Stimulated activated naive B cell treated with anti-CD40 and anti-IgM and Interleukin-4, amounts not matched to agents 10 μg/mL and 1 μg/mL and 100 μg/mL, for 72 hours (primary cell): ENCODE results near the gene GSTK1.
A peak's percentile ranks its signal among the peaks of the same experiment; 100 is the strongest.

Experiments used
- ATAC-seq, 2 donors: fragments of 150-1000 bp; cut with Tn5 transposase; replicated peaks; 2 replicates each; pipeline ENCODE4 v1.10.0; 2021; ENCODE audit warnings: moderate library complexity in 1 of 2
- DNase-seq: peaks from one replicate; pipeline ENCODE4 v3.0.0; 2021
- H3K27ac Mint-ChIP-seq: one replicate; pipeline ENCODE4 v1.8.0; 2022; ENCODE audit warnings: mild to moderate bottlenecking, mixed read lengths
- H3K27me3 Mint-ChIP-seq, 2 donors: one replicate each; pipeline ENCODE4 v1.8.0; 2022; ENCODE audit warnings: mixed read lengths in 2 of 2
- H3K36me3 Mint-ChIP-seq, 2 donors: one replicate each; pipeline ENCODE4 v1.8.0; 2022; ENCODE audit warnings: mixed read lengths in 2 of 2, mild to moderate bottlenecking in 1 of 2
- H3K4me1 Mint-ChIP-seq, 2 donors: one replicate each; pipeline ENCODE4 v1.8.0; 2022; ENCODE audit warnings: mixed read lengths in 2 of 2, mild to moderate bottlenecking in 1 of 2
- H3K4me3 Mint-ChIP-seq, 2 donors: one replicate each; pipeline ENCODE4 v1.8.0; 2022; ENCODE audit warnings: mild to moderate bottlenecking in 2 of 2, mixed read lengths in 2 of 2, moderate library complexity in 1 of 2
- H3K9me3 Mint-ChIP-seq, 2 donors: one replicate each; pipeline ENCODE4 v1.8.0; 2022; ENCODE audit warnings: mixed read lengths in 2 of 2, mild to moderate bottlenecking in 1 of 2

Gene GSTK1

DNA sequence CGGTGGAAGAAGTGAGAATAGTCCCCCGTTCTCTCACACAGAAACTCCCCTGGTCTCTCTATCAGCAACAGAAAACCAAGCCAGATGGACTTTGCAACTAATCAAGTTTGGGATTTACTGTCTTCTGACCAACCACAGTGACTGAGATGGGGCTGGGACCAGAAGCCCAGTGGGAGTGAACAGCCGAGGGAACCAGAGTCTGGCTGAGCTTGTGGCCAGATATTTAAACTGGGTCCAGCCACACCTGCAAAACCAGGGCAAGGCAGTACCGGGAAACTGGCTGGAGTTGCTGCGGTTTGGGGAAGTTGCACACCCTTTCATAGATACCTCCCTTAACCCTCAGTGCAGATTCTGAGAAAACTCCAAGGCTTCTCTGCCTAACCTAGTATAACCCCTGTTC is 6.0 kb downstream of the GSTK1 start:
- H3K4me3 Mint-ChIP-seq, result no peak overlapping the region
- DNase-seq (no peak), ATAC-seq (no peak)
- H3K9me3 Mint-ChIP-seq, result no peaks in the 10 kb centered on the region
- peaks cover 12 to 27% of the 10 kb centered on the region in 2 donors for H3K4me1 Mint-ChIP-seq
- H3K36me3 Mint-ChIP-seq, result peaks cover 27 to 57% of the 10 kb centered on the region in 2 donors
- no peak overlapping the region for H3K27ac Mint-ChIP-seq
- H3K27me3 Mint-ChIP-seq, result no peaks in the 10 kb centered on the region

DNA sequence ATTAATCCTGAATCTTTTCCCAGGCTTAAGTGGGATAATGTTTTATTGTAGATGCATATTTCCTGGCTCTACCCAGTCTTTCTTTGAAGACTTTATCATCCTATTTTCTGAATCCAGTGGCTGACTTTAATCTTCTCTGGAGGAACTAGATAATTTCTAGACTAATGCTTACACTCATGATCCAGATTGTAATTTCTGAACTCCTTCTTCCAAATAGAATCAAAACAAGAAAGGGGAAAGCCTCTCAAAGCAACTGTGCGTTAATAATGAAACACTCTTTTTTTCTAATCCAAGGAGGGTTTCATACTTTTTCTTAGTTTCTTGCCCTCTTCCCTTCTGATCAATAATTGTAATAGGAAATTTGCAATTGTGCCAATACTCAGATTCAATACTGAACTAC is 8.0 kb downstream of the GSTK1 start:
- H3K27ac Mint-ChIP-seq, result no peak overlapping the region
- H3K4me1 Mint-ChIP-seq, result peaks cover 1 to 13% of the 10 kb centered on the region in 2 donors
- no peak overlapping the region for H3K4me3 Mint-ChIP-seq
- H3K9me3 Mint-ChIP-seq, result no peaks in the 10 kb centered on the region
- H3K36me3 Mint-ChIP-seq, result peaks cover 15 to 42% of the 10 kb centered on the region in 2 donors
- DNase-seq (no peak), ATAC-seq (no peak)
- no peaks in the 10 kb centered on the region for H3K27me3 Mint-ChIP-seq

DNA sequence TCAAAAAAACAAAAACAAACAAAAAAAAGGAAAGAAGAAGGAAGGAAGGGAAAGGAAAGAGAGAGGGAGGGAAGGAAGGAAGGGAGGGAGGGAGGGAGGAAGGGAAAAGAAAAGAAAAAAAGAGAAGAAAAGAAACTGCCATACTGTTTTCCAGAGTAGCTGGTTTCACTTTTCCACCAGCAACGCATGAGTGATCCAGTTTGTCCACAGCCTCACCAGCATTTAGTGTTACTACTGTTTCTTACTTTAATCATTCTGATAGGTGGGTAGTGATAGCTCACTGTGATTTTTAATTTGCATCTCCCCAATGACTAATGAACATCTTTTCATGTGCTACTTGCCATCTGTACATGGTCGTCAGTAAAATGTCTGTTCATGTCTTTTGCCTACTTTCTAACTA is 9.6 kb downstream of the GSTK1 start:
- Mint-ChIP-seq H3K9me3 (no peaks in the 10 kb centered on the region), H3K4me3 (no peak overlapping the region), H3K36me3 (peaks cover 14 to 32% of the 10 kb centered on the region in 2 donors), H3K27ac (no peak overlapping the region), H3K27me3 (no peaks in the 10 kb centered on the region), H3K4me1 (peaks cover 1 to 11% of the 10 kb centered on the region in 2 donors)
- no peak for ATAC-seq
- DNase-seq, result no peak

DNA sequence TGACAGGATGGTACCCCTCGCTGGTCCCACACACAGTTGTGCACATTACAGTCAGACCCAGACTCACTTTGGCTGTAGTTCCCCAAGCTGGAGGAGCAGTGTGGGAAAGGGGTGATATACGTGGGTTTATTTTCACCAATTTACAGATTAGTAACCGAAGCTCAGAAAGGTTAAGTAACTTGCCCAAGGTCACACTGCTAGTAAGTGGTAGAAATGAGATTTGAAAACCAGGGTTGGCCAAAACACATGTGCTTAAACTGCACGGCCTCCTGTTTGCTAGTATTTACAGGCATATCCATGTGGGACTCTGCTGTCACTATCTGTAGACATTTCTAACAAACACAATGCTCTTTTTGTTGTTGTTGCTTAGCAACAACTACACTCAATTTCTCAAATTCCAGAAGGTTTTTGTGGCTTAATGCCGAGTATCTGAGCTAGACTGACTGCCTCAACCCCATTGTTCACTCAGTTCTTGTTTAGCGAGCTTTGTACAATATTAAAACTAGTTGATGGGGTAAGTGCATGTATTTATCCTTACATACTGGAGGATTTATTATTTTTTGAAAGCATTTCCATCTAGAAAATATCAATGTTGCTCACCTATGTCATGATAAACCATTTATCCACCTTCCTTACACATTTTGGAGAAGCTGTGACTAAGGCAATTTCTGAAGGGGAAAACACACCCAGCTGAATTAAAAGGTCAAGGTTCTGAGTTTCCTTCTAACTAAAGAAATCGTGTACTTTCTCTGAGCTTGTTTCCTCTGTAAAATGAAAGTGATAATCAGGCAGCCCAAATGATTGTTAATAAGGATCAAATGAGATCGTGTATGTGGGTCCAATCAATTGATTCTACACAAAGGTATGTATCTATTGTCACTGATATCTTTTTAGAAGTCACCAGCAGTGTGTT is 16.2 kb downstream of the GSTK1 start:
- Mint-ChIP-seq H3K4me3 (peak overlapping the region; percentile 70 to 81), H3K4me1 (peaks cover 28 to 43% of the 10 kb centered on the region in 2 donors), H3K27me3 (no peaks in the 10 kb centered on the region), H3K9me3 (no peaks in the 10 kb centered on the region), H3K36me3 (no peaks in the 10 kb centered on the region), H3K27ac (peak overlapping the region; percentile 88)
- DNase-seq, result no peak
- peak; percentile 83 to 85 for ATAC-seq

DNA sequence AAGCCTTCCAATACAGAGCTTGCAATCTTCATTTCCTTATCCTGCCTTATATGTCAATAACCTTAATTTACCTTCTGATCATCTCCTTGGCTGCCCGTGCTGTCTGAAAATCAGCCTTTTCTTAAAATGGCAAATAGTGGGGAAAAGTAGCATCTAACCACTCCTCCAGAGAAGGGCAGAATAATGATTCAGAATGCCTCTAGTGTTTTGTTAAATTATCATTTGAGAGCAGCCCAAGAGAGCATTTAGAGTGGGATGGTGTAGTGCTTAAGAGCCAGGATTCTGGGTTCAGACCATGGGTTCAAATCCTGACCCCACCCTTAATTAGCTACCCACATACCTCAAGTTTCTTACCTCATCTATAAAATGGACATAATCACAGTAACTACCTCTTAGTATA is 16.9 kb downstream of the GSTK1 start:
- DNase-seq (no peak), ATAC-seq (peak; percentile 24 to 34)
- H3K4me1 Mint-ChIP-seq, result peaks cover 30 to 47% of the 10 kb centered on the region in 2 donors
- no peaks in the 10 kb centered on the region for H3K27me3 Mint-ChIP-seq
- H3K4me3 Mint-ChIP-seq, result peak overlapping the region; percentile 70 to 81
- H3K36me3 Mint-ChIP-seq, result peaks cover 0 to 5% of the 10 kb centered on the region in 2 donors
- no peaks in the 10 kb centered on the region for H3K9me3 Mint-ChIP-seq
- peak overlapping the region; percentile 88 for H3K27ac Mint-ChIP-seq

DNA sequence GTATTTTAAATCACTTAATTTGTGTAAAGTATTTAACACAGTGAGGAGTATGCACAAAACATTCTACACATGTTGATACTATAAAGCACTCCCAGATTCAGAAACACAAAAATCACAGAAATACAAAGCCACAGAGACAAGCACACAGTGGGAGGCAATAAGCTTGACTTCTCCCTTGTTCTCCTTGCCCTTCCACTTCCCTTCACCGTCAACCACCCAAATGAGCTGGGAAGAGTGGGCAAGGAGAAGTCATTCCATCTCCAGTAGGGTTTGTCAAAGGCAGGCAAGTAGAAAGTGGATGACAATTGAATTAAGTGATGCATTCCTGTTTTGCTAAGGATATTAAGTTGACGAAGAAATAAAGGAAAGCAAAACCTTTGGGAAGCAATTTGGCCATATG is 17.3 kb downstream of the GSTK1 start:
- ATAC-seq (no peak), DNase-seq (no peak)
- Mint-ChIP-seq H3K27me3 (no peaks in the 10 kb centered on the region), H3K9me3 (no peaks in the 10 kb centered on the region), H3K36me3 (peaks cover 0 to 5% of the 10 kb centered on the region in 2 donors), H3K4me3 (peak overlapping the region; percentile 70 to 81), H3K27ac (peak overlapping the region; percentile 78), H3K4me1 (peaks cover 30 to 47% of the 10 kb centered on the region in 2 donors)

DNA sequence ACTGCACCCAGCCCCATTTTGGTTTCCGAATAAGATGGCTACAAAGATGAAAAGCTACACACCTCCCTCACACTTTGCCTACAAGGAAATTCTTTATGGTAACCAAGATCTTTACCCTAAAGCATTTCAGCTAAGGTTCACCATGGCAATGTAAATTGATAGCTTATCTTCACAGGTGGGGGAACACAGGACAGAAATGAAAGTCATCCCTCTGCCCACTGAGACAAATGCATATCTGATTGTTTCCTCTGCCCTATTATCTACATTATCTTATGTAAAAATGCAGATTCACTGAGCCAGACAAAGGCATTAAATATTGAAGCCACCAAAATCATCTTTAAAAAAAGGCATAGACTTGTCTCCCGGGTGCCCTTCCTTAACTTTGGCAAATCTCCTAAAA is 18.3 kb downstream of the GSTK1 start:
- Mint-ChIP-seq H3K4me1 (peaks cover 30 to 47% of the 10 kb centered on the region in 2 donors), H3K4me3 (no peak overlapping the region), H3K27ac (no peak overlapping the region), H3K9me3 (no peaks in the 10 kb centered on the region), H3K27me3 (no peaks in the 10 kb centered on the region), H3K36me3 (peaks cover 0 to 5% of the 10 kb centered on the region in 2 donors)
- no peak for ATAC-seq
- no peak for DNase-seq

DNA sequence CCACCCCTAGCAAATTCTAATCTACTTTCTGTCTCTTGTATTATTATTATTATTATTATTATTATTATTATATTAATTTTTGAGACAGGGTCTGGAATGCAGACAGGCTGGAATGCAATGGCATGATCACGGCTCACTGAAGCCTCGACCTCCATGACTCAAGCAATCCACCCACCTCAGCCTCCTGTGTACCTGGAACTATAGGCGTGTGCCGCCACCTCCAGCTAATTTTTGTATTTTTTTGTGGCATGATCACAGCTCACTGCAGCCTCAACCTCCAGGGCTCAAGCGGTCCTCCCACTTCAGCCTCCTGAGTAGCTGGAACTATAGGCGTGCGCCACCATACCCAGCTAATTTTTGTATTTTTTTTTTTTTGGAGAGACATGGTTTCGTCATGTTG is 18.9 kb downstream of the GSTK1 start:
- H3K4me1 Mint-ChIP-seq, result peaks cover 30 to 47% of the 10 kb centered on the region in 2 donors
- peaks cover 0 to 2% of the 10 kb centered on the region in 2 donors for H3K9me3 Mint-ChIP-seq
- DNase-seq (no peak), ATAC-seq (no peak)
- H3K27ac Mint-ChIP-seq, result no peak overlapping the region
- no peak overlapping the region for H3K4me3 Mint-ChIP-seq
- no peaks in the 10 kb centered on the region for H3K27me3 Mint-ChIP-seq
- H3K36me3 Mint-ChIP-seq, result peaks cover 2 to 8% of the 10 kb centered on the region in 2 donors

DNA sequence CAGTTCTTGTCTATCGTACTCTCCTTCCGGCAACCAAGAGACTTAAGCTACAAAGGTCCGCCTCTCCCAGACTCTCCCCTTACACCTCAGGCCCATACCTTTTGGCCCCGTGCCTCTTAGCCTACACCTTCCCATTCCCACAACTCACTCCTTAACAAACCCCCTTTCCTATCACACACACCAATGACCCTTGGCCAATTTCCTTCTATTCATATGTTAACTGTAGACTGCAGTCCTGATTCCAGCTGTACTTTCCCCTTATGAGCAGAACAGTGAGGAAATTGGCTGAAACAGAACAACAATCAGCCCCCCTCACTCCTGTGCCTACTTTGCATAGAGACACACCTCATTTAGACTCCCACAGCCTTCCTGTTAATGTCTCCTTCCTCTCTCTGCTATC is 20.1 kb downstream of the GSTK1 start:
- H3K4me1 Mint-ChIP-seq, result peaks cover 34 to 53% of the 10 kb centered on the region in 2 donors
- peaks cover 2 to 12% of the 10 kb centered on the region in 2 donors for H3K36me3 Mint-ChIP-seq
- H3K27me3 Mint-ChIP-seq, result no peaks in the 10 kb centered on the region
- H3K4me3 Mint-ChIP-seq, result peak overlapping the region; percentile 8 to 26
- peaks cover 2 to 4% of the 10 kb centered on the region in 2 donors for H3K9me3 Mint-ChIP-seq
- DNase-seq (no peak), ATAC-seq (no peak)
- H3K27ac Mint-ChIP-seq, result peak overlapping the region; percentile 0

DNA sequence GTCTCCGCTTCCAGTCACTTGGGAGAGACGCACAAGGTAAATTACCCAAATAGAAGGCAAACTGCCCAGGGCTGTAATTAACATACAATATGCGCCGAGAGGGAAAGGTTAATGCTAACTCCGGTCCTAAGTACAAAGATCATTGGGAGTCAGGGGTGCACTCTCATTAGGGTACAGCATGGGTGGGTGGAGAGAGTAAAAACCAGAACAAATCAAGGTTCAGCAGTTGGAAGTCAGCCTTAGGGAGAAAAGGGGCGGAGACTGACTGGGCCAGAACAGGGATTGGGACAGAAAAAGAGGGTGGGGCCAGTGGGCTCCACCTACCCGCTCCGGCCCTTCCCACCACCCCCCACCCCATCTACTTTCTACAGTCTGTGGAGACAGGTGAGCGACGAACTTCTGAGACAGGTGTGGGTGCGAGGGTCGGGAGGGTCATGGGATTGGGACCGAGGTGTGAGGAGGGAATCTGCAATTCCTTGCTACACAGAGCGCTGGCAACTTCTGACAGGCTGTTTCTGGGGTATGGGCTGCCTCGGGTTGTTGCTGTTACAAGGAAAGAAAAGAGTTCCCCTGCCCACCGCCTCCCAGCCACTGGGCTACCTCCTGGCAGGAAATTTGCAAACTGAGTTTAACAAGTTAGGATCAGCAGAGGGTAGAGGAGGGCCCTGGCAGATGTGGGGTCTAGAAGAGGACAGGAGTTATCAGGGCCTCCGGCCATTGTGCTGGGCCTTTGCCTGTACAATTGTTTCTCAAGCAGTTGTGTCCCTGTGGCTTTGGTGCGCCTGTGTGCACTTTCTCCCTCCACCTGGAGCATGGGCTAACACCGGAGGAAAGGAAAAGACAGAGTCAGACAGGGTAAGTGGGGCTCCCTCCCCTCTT is 21.6 kb downstream of the GSTK1 start, which contains the start of gene TMEM139:
TMEM139 (plus strand) TSS at position 368 of the 879 bp plus-strand sequence. CDS start 1,000 bp downstream, outside the sequence.
- Mint-ChIP-seq H3K4me1 (peaks cover 32 to 50% of the 10 kb centered on the region in 2 donors), H3K27me3 (no peaks in the 10 kb centered on the region), H3K9me3 (peaks cover 2 to 4% of the 10 kb centered on the region in 2 donors), H3K27ac (peak within 1 kb of the TSS; percentile 70), H3K4me3 (peak within 1 kb of the TSS; percentile 8 to 26), H3K36me3 (peaks cover 3 to 18% of the 10 kb centered on the region in 2 donors)
- ATAC-seq, result no peak
- DNase-seq, result no peak

DNA sequence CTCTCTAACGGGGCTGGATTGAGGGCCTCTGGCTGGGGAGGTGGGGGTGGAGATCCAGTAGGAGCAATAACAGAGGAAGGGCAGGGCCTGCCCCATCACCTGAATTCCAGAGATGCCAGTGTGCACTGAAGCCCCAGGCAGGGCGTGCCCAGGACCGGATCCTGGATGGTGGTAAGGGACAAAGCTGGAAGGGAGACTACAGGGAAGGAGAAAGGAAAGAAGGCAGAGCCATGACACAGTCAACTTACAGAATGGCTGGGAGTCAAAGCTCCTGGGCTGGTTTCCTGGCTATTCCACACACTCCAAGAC is 22.2 kb downstream of the GSTK1 start:
- no peak for DNase-seq
- Mint-ChIP-seq H3K9me3 (peaks cover 2 to 4% of the 10 kb centered on the region in 2 donors), H3K4me3 (no peak overlapping the region), H3K4me1 (peaks cover 30 to 49% of the 10 kb centered on the region in 2 donors), H3K27me3 (no peaks in the 10 kb centered on the region), H3K27ac (no peak overlapping the region), H3K36me3 (peaks cover 3 to 20% of the 10 kb centered on the region in 2 donors)
- no peak for ATAC-seq

DNA sequence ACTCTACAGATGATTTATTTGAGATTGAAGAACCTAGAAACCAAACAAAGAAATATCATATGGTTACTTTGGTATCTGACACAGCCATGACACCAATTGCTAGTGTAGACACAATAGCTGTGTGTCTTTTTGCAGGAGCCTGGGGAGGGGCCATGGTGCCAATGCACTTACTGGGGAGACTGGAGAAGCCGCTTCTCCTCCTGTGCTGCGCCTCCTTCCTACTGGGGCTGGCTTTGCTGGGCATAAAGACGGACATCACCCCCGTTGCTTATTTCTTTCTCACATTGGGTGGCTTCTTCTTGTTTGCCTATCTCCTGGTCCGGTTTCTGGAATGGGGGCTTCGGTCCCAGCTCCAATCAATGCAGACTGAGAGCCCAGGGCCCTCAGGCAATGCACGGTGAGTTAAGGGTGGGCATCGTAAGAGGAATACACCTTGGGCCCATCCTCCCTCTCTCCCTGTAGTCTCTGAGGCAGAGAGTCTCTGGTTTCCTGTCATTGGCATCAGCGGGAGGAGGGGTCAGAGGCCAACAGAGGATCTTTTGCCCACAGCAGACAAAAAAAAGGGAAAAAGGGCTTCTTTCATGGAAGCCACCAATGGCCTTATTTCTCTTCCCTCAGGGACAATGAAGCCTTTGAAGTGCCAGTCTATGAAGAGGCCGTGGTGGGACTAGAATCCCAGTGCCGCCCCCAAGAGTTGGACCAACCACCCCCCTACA is 22.7 kb downstream of the GSTK1 start:
- Mint-ChIP-seq H3K4me3 (no peak overlapping the region), H3K27me3 (no peaks in the 10 kb centered on the region), H3K36me3 (peaks cover 3 to 20% of the 10 kb centered on the region in 2 donors), H3K27ac (no peak overlapping the region), H3K9me3 (peaks cover 2 to 4% of the 10 kb centered on the region in 2 donors), H3K4me1 (peaks cover 29 to 48% of the 10 kb centered on the region in 2 donors)
- ATAC-seq, result no peak
- DNase-seq, result no peak

DNA sequence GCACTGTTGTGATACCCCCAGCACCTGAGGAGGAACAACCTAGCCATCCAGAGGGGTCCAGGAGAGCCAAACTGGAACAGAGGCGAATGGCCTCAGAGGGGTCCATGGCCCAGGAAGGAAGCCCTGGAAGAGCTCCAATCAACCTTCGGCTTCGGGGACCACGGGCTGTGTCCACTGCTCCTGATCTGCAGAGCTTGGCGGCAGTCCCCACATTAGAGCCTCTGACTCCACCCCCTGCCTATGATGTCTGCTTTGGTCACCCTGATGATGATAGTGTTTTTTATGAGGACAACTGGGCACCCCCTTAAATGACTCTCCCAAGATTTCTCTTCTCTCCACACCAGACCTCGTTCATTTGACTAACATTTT is 23.3 kb downstream of the GSTK1 start:
- Mint-ChIP-seq H3K36me3 (peaks cover 7 to 24% of the 10 kb centered on the region in 2 donors), H3K27ac (no peak overlapping the region), H3K9me3 (peaks cover 2 to 4% of the 10 kb centered on the region in 2 donors), H3K4me3 (no peak overlapping the region), H3K4me1 (peaks cover 32 to 51% of the 10 kb centered on the region in 2 donors), H3K27me3 (no peaks in the 10 kb centered on the region)
- no peak for ATAC-seq
- DNase-seq, result no peak
